GM12892 (cell line): Measurements from ENCODE around the gene NACAD.

Source experiments
- DNase-seq: peaks from one replicate; pipeline ENCODE4 v3.0.0; 2011; ENCODE audit not compliant: insufficient read length
- FAIRE-seq: peaks from 2 replicates; lab custom pipeline; 2011; peaks lifted over from hg19 to GRCh38; lab: Jason Lieb, UNC
- POLR2A ChIP-seq: IDR thresholded peaks from 2 replicates; pipeline ENCODE4 v1.6.1; 2011; ENCODE audit warnings: low read depth, low read length, control low read depth
- POLR2AphosphoS5 ChIP-seq: IDR thresholded peaks from 2 replicates; pipeline ENCODE4 v1.6.1; 2011; ENCODE audit warnings: low read depth, low read length, control low read depth
- TAF1 ChIP-seq: IDR thresholded peaks from 2 replicates; pipeline ENCODE4 v1.6.1; 2011; ENCODE audit warnings: low read depth, mild to moderate bottlenecking, control low read depth, low read length, borderline replicate concordance

NACAD gene

DNA sequence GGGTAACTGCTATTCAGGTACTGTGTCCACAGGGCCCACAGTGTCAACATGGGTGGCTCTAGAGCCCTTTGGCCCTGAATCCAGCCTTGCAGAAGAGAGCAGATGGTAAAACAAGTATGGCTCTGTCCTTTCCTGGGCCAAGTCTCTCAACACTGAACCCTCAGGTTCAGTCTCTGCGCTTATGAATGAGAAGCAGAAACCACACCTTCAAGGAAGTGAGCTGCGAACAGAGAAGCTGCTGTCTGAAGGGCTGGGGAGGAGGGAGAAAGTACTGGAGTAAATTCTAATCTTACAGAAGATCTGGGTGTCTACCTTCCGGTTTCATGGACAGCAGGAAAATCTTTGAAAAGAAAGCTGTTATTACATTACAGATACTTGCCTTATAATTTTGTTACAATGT is 18.6 kb upstream of the NACAD start:
- TF ChIP-seq TAF1 (no peak), POLR2AphosphoS5 (no peak), POLR2A (no peak)
- no peak for DNase-seq
- FAIRE-seq: no peak

- FAIRE-seq: no peak
- no peak for DNase-seq
- no peak for TF ChIP-seq POLR2A
- TF ChIP-seq TAF1: no peak
- no peak; the same call in 1 of the 2 replicates for TF ChIP-seq POLR2AphosphoS5
Observed at GRCh38 chr7:45106820-45107219, 18.1 kb upstream of the NACAD start.

- TF ChIP-seq POLR2AphosphoS5 (no peak), POLR2A (no peak), TAF1 (no peak)
- FAIRE-seq (no peak), DNase-seq (no peak)
Observed at GRCh38 chr7:45105588-45106188, 16.9 kb upstream of the NACAD start.

- DNase-seq: no peak
- TF ChIP-seq TAF1 (no peak), POLR2A (0 out of 2 replicates have a peak, but pooled peaks have one; percentile 17), POLR2AphosphoS5 (no peak)
- FAIRE-seq: no peak
Observed at GRCh38 chr7:45104844-45105587, 16.2 kb upstream of the NACAD start.

GRCh38 chr7:45103958-45104843 is 15.4 kb upstream of the NACAD start:
- TF ChIP-seq TAF1 (no peak), POLR2A (no peak), POLR2AphosphoS5 (no peak)
- FAIRE-seq (no peak), DNase-seq (no peak)

- no peak for DNase-seq
- FAIRE-seq: no peak
- no peak for TF ChIP-seq POLR2A
- no peak for TF ChIP-seq TAF1
- no peak for TF ChIP-seq POLR2AphosphoS5
Observed at GRCh38 chr7:45102785-45103712, 14.3 kb upstream of the NACAD start.

- TF ChIP-seq POLR2A (no peak), TAF1 (no peak), POLR2AphosphoS5 (no peak)
- no peak for FAIRE-seq
- DNase-seq: no peak
Observed at GRCh38 chr7:45101748-45102147, 13.0 kb upstream of the NACAD start.

GRCh38 chr7:45100761-45101480 is 12.2 kb upstream of the NACAD start:
- DNase-seq: no peak
- FAIRE-seq: no peak
- no peak for TF ChIP-seq POLR2A
- no peak for TF ChIP-seq TAF1
- no peak for TF ChIP-seq POLR2AphosphoS5

DNA sequence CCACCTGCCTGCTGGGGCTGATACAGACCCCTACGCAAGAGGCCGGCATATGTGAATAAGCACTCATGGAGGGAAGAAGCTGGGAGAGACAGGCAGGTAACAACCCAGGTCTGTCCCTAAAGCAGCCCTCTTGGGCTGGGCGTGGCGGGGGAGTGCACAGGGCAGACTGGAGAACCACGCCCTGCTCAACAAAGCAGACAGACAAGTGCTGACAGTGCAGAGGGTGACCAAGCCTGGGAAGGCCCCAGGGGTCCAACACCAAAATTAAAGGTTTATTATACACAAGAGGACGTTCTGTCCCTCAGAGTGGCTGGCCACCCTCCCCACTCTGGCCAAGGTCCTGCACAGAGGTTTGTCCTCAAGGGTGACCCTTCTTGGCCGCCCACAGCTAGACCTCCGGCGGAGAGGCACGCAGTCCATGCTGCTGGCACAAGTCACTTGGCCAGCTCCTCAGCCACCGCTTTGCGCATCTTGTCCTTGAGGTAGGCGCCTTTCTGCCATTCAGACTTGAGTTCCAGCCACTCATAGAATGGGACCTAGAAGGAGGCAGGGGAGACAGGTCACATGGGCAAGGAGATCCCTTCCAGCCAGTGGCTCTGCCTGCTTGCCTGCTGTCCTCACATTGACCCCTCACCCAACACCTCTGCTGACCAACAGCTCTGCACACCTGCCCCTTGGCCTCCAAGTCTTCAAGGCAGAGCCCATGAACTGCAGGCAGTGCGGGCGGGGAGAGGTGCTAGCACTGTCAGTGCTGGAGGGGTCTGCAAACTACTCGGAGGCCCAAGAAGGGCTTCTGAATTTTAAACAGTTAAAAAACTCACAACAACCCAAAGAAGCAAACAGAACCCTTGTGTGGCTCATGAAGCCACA is 11.4 kb upstream of the NACAD start:
- no peak for DNase-seq
- FAIRE-seq: no peak
- no peak for TF ChIP-seq POLR2AphosphoS5
- TF ChIP-seq TAF1: no peak
